Measurements from ENCODE around the gene NDUFA8. TPM values are rescaled to one million over a fixed set of nuclear protein-coding genes. Genes with fewer than 3 reads are reported as not detected.

Gene NDUFA8
- total RNA-seq, 3 donors from 2014 or later (not counting 1 experiment from before 2014, with no cell fraction given) = 6.6 to 15.9 (median 10.8) TPM

- Mint-ChIP-seq H3K9me3 (no peaks in the 10 kb centered on the region), H3K27ac (peak overlapping the region in 1 of 2 donors; percentile 69), H3K27me3 (ENCODE audit: low read depth in 2 of 2) (peaks cover 13 to 25% of the 10 kb centered on the region in 2 donors), H3K36me3 (no peaks in the 10 kb centered on the region), H3K4me3 (peak overlapping the region; percentile 21), H3K4me1 (peaks cover 14 to 25% of the 10 kb centered on the region in 2 donors)
- 67% methylated on average over 24 of the region's 24 CpGs for WGBS (ENCODE audit: insufficient coverage)
- peak; percentile 31 to 40 for DNase-seq
- TF ChIP-seq CTCF (IDR thresholded peaks at IDR 0.05) = no peak
- H3K4me1 ChIP-seq (ENCODE audit: control insufficient read depth, insufficient read depth, low read length) = peaks cover 35% of the 10 kb centered on the region
- intact Hi-C loops (cut with micrococcal nuclease) = loop anchor here (10.0 kb wide), 1 partner anchor 137 kb away; the partner anchor contains the start of genes MRRF and RBM18
- H3K9me3 ChIP-seq (ENCODE audit: control insufficient read depth, insufficient read depth, low read length) = no peaks in the 10 kb centered on the region
- peak overlapping the region; percentile 51 for H3K27ac ChIP-seq (ENCODE audit: low read length)
- H3K27me3 ChIP-seq (ENCODE audit: control insufficient read depth, insufficient read depth, low read length) = peaks cover 7% of the 10 kb centered on the region
- H3K36me3 ChIP-seq (ENCODE audit: control insufficient read depth, insufficient read depth, low read length) = no peaks in the 10 kb centered on the region
- peak; percentile 54 to 74 (median 64) for ATAC-seq
- H3K4me3 ChIP-seq (ENCODE audit: low read length) = no peak overlapping the region
These were observed 31.3 kb downstream of the NDUFA8 start for GRCh38 chr9:122128007-122128968.

- intact Hi-C loops (cut with micrococcal nuclease) = loop anchor here (10.0 kb wide), 1 partner anchor 137 kb away; the partner anchor contains the start of genes MRRF and RBM18
- Mint-ChIP-seq H3K27me3 (ENCODE audit: low read depth in 2 of 2) (peaks cover 13 to 25% of the 10 kb centered on the region in 2 donors), H3K36me3 (no peaks in the 10 kb centered on the region), H3K27ac (peak overlapping the region in 1 of 2 donors; percentile 69), H3K4me1 (peaks cover 14 to 30% of the 10 kb centered on the region in 2 donors), H3K9me3 (no peaks in the 10 kb centered on the region), H3K4me3 (peak overlapping the region; percentile 21)
- TF ChIP-seq CTCF (IDR thresholded peaks at IDR 0.05) = no peak
- no peak overlapping the region for H3K27ac ChIP-seq (ENCODE audit: low read length)
- no peaks in the 10 kb centered on the region for H3K9me3 ChIP-seq (ENCODE audit: control insufficient read depth, insufficient read depth, low read length)
- H3K4me3 ChIP-seq (ENCODE audit: low read length) = no peak overlapping the region
- no peak for DNase-seq
- 90% methylated on average over 10 of the region's 10 CpGs for WGBS (ENCODE audit: insufficient coverage)
- peaks cover 7% of the 10 kb centered on the region for H3K27me3 ChIP-seq (ENCODE audit: control insufficient read depth, insufficient read depth, low read length)
- ATAC-seq = no peak
- H3K36me3 ChIP-seq (ENCODE audit: control insufficient read depth, insufficient read depth, low read length) = no peaks in the 10 kb centered on the region
- H3K4me1 ChIP-seq (ENCODE audit: control insufficient read depth, insufficient read depth, low read length) = peaks cover 35% of the 10 kb centered on the region
These were observed 32.2 kb downstream of the NDUFA8 start for GRCh38 chr9:122127396-122127798.

GRCh38 chr9:122126331-122127261, 33.0 kb downstream of the NDUFA8 start:
- peaks cover 14 to 30% of the 10 kb centered on the region in 2 donors for H3K4me1 Mint-ChIP-seq
- peak overlapping the region; percentile 32 to 50 for H3K27ac Mint-ChIP-seq
- no peak for TF ChIP-seq CTCF (IDR thresholded peaks at IDR 0.05)
- H3K4me1 ChIP-seq (ENCODE audit: control insufficient read depth, insufficient read depth, low read length) = peaks cover 35% of the 10 kb centered on the region
- no peaks in the 10 kb centered on the region for H3K36me3 ChIP-seq (ENCODE audit: control insufficient read depth, insufficient read depth, low read length)
- DNase-seq = no peak
- WGBS (ENCODE audit: insufficient coverage) = 9% methylated on average over 64 of the region's 64 CpGs
- no peaks in the 10 kb centered on the region for H3K36me3 Mint-ChIP-seq
- peaks cover 7% of the 10 kb centered on the region for H3K27me3 ChIP-seq (ENCODE audit: control insufficient read depth, insufficient read depth, low read length)
- H3K27me3 Mint-ChIP-seq (ENCODE audit: low read depth in 2 of 2) = peaks cover 13 to 25% of the 10 kb centered on the region in 2 donors
- no peak overlapping the region for H3K27ac ChIP-seq (ENCODE audit: low read length)
- no peak for ATAC-seq
- H3K4me3 Mint-ChIP-seq = peak overlapping the region; percentile 83
- H3K9me3 ChIP-seq (ENCODE audit: control insufficient read depth, insufficient read depth, low read length) = no peaks in the 10 kb centered on the region
- no peak overlapping the region for H3K4me3 ChIP-seq (ENCODE audit: low read length)
- intact Hi-C loops (cut with micrococcal nuclease) = loop anchor here (10.0 kb wide), 1 partner anchor 138 kb away; the partner anchor contains the start of genes MRRF and RBM18
- no peaks in the 10 kb centered on the region for H3K9me3 Mint-ChIP-seq

All from natural killer cell (primary cell).